KMS-11 (cell line): ENCODE results near the gene PSMA8.

ENCODE experiments used
- H2AFZ ChIP-seq: fragments of 200-600 bp; sonication (generic); 2 replicates; pipeline ENCODE4 v1.6.1; 2016; ENCODE audit warnings: antibody characterized with exemption, mixed run types, low read depth
- H3K27ac ChIP-seq: fragments of 200-600 bp; sonication (generic); 2 replicates; pipeline ENCODE4 v1.6.1; 2016; ENCODE audit warnings: mild to moderate bottlenecking, mixed run types
- H3K27me3 ChIP-seq: fragments of 200-600 bp; sonication (generic); 2 replicates; pipeline ENCODE4 v1.6.1; 2017; ENCODE audit warnings: mild to moderate bottlenecking, low read depth, mixed run types, moderate library complexity; ENCODE audit not compliant: insufficient read depth
- H3K36me3 ChIP-seq: fragments of 200-600 bp; sonication (generic); 2 replicates; pipeline ENCODE4 v1.6.1; 2017; ENCODE audit warnings: mild to moderate bottlenecking, mixed run types; ENCODE audit not compliant: insufficient read depth
- H3K4me1 ChIP-seq: fragments of 200-600 bp; sonication (generic); 2 replicates; pipeline ENCODE4 v1.6.1; 2016; ENCODE audit warnings: mild to moderate bottlenecking, low read depth, mixed run types; ENCODE audit not compliant: poor library complexity, severe bottlenecking
- H3K4me2 ChIP-seq: fragments of 200-600 bp; sonication (generic); 2 replicates; pipeline ENCODE4 v1.7.0; 2016; ENCODE audit warnings: mild to moderate bottlenecking, mixed run types
- H3K4me3 ChIP-seq: fragments of 200-600 bp; sonication (generic); IDR thresholded peaks from 2 replicates; pipeline ENCODE4 v1.6.1; 2017; ENCODE audit warnings: low read depth, low read length, mixed read lengths; ENCODE audit not compliant: insufficient read depth
- H3K79me2 ChIP-seq: fragments of 200-600 bp; sonication (generic); 2 replicates; pipeline ENCODE4 v1.6.1; 2016; ENCODE audit warnings: low read depth, mixed run types; ENCODE audit not compliant: insufficient read depth
- H3K9ac ChIP-seq: fragments of 200-600 bp; sonication (generic); 2 replicates; pipeline ENCODE4 v1.6.1; 2016; ENCODE audit warnings: mild to moderate bottlenecking, mixed run types
- H4K20me1 ChIP-seq: fragments of 200-600 bp; sonication (generic); 2 replicates; pipeline ENCODE4 v1.6.1; 2016; ENCODE audit warnings: mild to moderate bottlenecking, mixed run types; ENCODE audit not compliant: insufficient read depth
- CTCF ChIP-seq: fragments of 200-600 bp; sonication (generic); conservative IDR thresholded peaks from 2 replicates; pipeline ENCODE4 v1.6.1; 2017; ENCODE audit warnings: low read depth, mild to moderate bottlenecking, antibody characterized with exemption, low read length, moderate library complexity, mixed read lengths

Gene PSMA8

GRCh38 chr18:26181343-26181826 lies 47.7 kb downstream of the PSMA8 start:
- Histone ChIP-seq H3K27me3 (no peaks in the 10 kb centered on the region), H4K20me1 (no peaks in the 10 kb centered on the region), H3K27ac (peak overlapping the region; percentile 87), H3K4me1 (peaks cover 88% of the 10 kb centered on the region), H3K4me3 (no peak overlapping the region), H2AFZ (peak overlapping the region; percentile 16; the same call in 1 of the 2 replicates), H3K9ac (peak overlapping the region; percentile 30; the same call in 1 of the 2 replicates), H3K36me3 (no peaks in the 10 kb centered on the region), H3K4me2 (peak overlapping the region; percentile 87), H3K79me2 (no peaks in the 10 kb centered on the region)
- TF ChIP-seq CTCF: no peak

- H3K79me2 ChIP-seq: no peaks in the 10 kb centered on the region
- H3K27me3 ChIP-seq: no peaks in the 10 kb centered on the region
- TF ChIP-seq CTCF: no peak
- no peaks in the 10 kb centered on the region for H3K36me3 ChIP-seq
- no peak overlapping the region for H3K4me3 ChIP-seq
- no peak overlapping the region for H3K9ac ChIP-seq
- no peaks in the 10 kb centered on the region for H4K20me1 ChIP-seq
- H3K4me1 ChIP-seq: peaks cover 73% of the 10 kb centered on the region
- peak overlapping the region; percentile 87 for H3K4me2 ChIP-seq
- peak overlapping the region; percentile 1; the same call in 1 of the 2 replicates for H2AFZ ChIP-seq
- H3K27ac ChIP-seq: peak overlapping the region; percentile 87
Measured at GRCh38 chr18:26183395-26184112, 49.9 kb downstream of the PSMA8 start.

GRCh38 chr18:26185267-26185666 lies 51.6 kb downstream of the PSMA8 start:
- peak; percentile 48 for TF ChIP-seq CTCF
- Histone ChIP-seq H3K27ac (no peak overlapping the region), H4K20me1 (no peaks in the 10 kb centered on the region), H2AFZ (no peak overlapping the region), H3K36me3 (no peaks in the 10 kb centered on the region), H3K4me1 (peaks cover 75% of the 10 kb centered on the region), H3K4me2 (no peak overlapping the region), H3K4me3 (no peak overlapping the region), H3K79me2 (no peaks in the 10 kb centered on the region), H3K27me3 (no peaks in the 10 kb centered on the region), H3K9ac (no peak overlapping the region)

GRCh38 chr18:26190506-26190905 lies 56.8 kb downstream of the PSMA8 start:
- Histone ChIP-seq H3K4me3 (no peak overlapping the region), H3K27ac (peak overlapping the region; percentile 78), H3K36me3 (no peaks in the 10 kb centered on the region), H2AFZ (peak overlapping the region; percentile 62), H3K4me2 (peak overlapping the region; percentile 85), H3K27me3 (no peaks in the 10 kb centered on the region), H3K79me2 (no peaks in the 10 kb centered on the region), H3K4me1 (peaks cover 46% of the 10 kb centered on the region), H4K20me1 (no peaks in the 10 kb centered on the region), H3K9ac (peak overlapping the region; percentile 52; the same call in 1 of the 2 replicates)
- no peak for TF ChIP-seq CTCF
